Esophagus mucosa (tissue), 1 donor: ENCODE results near the gene TAF1B. TPM values are rescaled to one million over a fixed set of nuclear protein-coding genes. Genes with fewer than 3 reads are reported as not detected.
"Not testable (repeated sequence)": the region's sequence is repeated elsewhere in the genome, so short reads cannot be mapped to it uniquely, and the experiment has no call there.

Source experiments
- ATAC-seq: fragments of 200-7000 bp; cut with Tn5 transposase; one replicate; pipeline ENCODE4 v1.9.1; 2020
- total RNA-seq: library from RNA; stranded (reverse); gene quantifications from one replicate; pipeline ENCODE4 v1.2.4, GENCODE V29; 2023
- donor health status: DM: yes; HTN: yes; CAD: no.

The TAF1B gene
- total RNA-seq, 1 donor from 2014 or later: 24.7 TPM

GRCh38 chr2:9885036-9885684, 41.9 kb downstream of the TAF1B start:
- ATAC-seq: peak; percentile 10

DNA sequence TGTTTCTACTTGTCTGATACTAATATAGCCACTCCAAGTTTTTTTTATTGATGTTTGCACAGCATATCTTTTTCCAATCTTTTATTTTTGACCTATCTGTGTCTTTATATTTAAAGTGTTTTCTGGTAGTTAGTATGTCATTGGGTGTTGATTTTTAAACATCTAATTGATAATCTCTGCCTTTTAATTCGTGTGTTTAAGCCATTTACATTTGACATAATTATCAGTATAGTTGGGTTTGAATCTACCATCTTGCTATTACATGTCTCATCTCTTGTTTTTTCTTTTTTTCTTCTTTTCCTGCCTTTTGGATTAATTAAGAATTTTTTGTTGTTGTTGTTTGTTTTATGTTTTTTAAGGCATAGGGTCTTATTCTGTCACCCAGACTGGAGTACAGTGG, 44.2 kb downstream of the TAF1B start:
- ATAC-seq: no peak

DNA sequence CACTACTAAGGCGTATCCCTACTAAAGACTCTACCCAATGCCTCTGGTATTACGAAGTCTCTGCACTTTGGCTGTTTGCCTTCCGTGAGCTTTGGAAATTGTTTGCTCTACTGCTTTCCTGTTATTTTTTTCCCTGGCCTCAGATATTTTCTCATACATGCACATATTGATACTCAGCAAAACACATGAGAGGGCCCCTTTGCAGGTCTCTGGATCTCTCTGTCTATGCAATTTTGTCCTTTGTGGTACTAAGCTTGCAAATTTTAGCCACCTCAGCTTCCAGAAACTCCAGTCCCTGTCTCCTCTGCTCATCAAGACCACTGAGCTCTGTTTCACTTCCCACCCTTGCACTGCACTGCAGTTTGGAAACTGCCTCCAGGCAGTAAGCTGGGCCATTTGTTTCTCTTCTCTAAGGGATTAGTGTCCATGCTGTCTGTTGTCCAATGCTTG, 46.6 kb downstream of the TAF1B start:
- ATAC-seq: no peak

GRCh38 chr2:9892236-9892635, 49.0 kb downstream of the TAF1B start:
- peak; percentile 80 for ATAC-seq

- ATAC-seq: peak; percentile 83
These were observed 52.7 kb downstream of the TAF1B start for GRCh38 chr2:9895669-9896590.

DNA sequence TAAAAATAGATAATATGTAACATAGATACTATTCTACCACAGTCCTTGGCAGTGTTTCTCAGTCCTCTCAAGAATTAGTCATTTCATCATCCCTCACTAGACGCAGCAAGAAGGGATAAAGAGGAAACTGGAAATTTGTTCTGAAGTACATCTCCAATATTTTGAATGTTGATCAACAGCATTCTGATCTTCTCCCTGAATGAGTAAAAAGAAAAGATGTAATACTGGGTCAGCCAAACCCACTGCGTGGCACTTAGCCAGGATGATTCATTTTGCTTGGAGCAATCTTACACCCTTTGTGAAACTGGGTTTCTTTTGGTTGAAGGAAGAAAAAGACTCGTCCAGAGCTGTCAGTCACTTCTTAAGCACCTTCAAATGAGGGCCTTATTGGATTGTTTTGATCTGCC, 54.1 kb downstream of the TAF1B start:
- peak; percentile 86 for ATAC-seq

DNA sequence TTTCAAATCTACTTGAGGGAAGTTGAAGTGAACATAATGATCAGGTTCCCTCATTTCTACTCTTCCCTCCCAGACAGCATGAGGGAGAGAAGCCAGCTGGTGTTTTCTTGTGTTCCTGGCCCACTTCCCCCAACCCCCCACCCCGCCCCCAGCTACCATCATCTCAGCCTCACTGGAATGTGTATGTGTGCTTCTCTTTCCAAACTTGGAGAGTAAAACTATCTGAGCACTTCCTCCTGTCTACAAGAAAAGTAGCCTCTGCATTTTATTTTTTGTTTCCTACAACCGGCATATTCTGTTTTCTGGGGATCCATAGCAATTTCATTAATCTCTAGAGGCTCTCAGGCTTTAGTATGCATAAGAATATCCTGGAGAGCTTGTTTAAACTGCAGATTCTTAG, 54.6 kb downstream of the TAF1B start:
- ATAC-seq: no peak

DNA sequence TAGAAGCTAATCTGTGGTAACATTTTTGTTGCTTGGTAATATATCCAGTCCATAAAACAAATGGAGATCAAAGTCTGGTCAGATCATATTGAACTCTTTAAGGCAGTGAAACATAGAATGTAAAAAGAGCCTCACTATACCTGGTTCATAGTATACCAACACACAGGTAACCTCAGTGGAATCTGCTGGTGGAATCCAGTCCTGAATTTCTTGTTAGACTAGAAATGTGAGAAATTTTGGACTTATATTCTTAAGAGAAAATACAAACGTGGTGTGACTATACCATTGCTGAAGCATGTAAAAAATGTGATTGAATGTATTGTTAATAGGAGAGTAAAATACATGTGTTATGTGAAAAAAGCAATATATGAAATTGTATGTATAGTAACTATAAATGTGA, 62.1 kb downstream of the TAF1B start:
- ATAC-seq: peak; percentile 76

GRCh38 chr2:9907402-9907801, 64.1 kb downstream of the TAF1B start:
- peak; percentile 89 for ATAC-seq

DNA sequence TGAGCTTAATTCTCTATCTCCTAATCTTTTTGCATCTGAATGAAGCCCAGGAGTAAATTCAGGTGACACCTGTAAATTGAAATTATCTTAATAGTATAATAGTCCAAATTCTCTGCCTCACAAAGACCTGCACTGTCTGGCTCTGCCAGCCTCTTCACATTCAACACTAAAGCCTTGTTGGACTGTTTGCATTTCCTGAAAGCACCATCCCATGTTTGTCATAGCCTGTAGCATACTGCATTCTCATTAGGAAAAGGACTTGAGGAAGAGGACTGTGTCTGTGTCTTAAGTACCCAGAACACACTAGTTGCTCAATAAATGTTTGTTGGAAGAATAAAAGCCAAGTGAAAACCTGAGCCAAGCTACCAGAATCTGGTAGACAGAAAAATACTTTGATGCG, 65.4 kb downstream of the TAF1B start:
- ATAC-seq: peak; percentile 70

DNA sequence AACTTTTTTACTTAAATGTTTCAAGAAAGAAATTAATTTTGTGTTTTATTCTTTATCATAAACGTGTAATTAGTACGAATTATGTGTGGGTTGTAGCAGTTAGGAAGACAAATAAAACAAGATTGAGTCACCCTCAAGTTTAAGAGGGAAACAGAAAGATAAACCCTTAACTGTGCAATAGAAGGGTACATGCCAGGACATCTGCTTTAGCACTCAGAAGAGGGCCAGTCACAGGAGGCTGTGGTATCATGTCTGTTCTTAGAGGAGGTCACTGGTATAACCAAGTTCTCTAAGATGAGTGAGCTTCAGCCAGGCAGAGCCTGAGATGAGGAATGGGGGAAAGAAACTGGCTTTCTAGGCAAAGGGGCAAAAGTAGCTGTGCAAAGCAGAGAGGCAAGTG, 65.8 kb downstream of the TAF1B start:
- no peak for ATAC-seq

DNA sequence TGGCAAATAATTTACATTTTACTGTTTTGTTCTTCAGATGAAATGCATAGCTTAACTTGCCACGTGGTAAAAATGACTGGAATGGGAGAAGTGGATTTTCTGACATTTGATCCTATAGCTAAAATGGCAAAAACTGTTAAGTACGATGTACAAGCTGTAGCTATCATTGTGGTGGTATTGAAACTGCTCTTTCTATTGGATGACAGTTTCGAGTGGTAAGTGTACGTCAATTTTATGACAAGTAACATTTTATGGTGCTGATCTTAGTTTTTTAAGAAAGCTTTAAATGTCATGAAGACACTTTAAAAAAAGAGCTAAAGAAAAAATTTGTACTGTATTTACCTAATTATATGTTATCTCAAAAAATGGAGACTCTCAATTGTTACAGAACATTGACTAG, 67.4 kb downstream of the TAF1B start:
- no peak for ATAC-seq

DNA sequence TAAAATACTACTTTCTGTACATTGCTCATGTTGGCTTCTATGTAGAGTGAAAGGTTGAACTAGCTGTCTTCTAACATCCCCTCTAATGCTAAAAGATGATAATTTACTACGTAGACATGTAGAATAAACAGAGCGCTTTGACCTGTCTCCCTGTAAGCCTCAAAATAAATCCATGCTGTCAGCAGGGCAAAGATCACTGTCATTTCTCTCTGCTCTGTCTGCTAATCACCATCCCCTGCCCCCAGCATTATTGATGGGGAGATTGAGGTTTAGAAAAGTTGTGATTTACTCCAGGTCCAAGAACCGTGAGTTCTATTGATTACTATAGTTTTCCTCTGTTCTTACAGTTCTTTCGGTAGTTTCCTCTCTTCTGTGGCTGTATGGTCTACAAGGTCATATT, 69.2 kb downstream of the TAF1B start:
- no peak for ATAC-seq

GRCh38 chr2:9914384-9915065, 71.3 kb downstream of the TAF1B start:
- ATAC-seq: peak; percentile 100

DNA sequence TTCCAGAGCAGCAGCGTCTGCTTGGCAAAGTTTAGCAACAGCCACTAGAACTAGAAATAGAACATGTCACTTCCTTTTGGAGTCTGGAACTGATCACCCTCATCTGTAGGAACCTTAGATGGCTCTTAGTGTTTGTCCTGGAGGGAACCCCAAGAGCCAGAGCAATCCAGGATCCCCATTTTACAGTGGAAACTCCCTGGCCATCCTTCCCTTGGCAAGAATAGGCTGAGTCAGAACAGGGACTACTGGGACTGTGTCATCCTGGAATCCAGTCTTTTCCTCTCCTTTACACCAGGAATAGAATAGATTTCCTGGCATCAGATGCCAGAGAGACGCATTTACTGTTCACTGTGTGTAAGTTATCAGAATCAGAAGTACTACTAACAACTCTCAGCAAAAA, 75.0 kb downstream of the TAF1B start:
- ATAC-seq: no peak

DNA sequence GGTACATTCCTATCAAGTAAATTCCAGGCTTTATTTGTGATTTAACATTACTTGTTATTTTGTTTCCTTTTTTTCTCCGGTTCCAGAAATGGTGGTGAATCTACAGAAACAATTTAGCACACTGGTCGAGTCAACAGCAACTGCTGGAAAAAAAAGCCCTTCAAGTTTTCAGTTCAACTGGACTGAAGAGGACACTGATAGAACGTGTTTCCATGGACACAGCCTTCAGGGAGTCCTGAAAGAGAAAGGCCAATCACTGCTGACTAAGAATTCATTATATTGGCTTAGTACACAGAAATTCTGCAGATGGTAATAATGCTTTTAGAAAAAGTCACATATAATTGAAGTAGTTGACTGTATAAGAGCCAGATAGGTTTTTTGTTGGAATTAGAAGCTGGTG, 76.2 kb downstream of the TAF1B start:
- no peak for ATAC-seq

DNA sequence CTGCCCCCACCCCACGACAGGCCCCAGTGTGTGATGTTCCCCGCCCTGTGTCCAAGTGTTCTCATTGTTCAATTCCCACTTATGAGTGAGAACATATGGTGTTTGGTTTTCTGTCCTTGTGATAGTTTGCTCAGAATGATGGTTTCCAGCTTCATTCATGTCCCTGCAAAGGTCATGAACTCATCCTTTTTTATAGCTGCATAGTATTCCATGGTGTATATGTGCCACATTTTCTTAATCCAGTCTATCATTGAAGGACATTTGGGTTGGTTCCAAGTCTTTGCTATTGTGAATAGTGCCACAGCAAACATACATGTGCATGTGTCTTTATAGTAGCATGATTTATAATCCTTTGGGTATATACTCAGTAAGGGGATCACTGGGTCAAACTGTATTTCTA, 83.7 kb downstream of the TAF1B start:
- ATAC-seq: not testable (repeated sequence)

GRCh38 chr2:9937258-9937657, 94.0 kb downstream of the TAF1B start:
- ATAC-seq: no peak

DNA sequence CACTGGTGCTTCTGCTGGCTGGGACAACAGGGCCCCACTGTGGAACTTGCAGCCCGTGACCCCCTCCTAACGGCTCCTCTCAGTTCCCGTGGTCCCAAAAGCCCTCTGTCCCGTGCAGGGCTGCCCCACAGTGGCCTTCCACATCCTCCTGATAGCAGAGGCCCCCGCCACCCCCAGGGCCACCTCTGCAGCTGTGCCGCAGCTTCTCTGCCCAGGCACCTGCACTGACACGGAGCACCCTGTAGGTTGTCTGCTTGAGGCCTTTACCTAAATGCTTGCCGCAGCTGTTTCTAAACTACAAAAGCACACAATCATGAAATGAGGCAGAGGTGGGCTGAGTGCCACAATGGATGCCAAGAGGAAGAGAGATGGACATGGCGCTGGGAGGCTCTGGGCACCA, 94.7 kb downstream of the TAF1B start:
- no peak for ATAC-seq

GRCh38 chr2:9939587-9940485, 96.6 kb downstream of the TAF1B start:
- no peak for ATAC-seq

- peak; percentile 90 for ATAC-seq
These were observed 98.1 kb downstream of the TAF1B start for GRCh38 chr2:9941196-9941995.
